Activated T-helper 1 cell treated with anti-CD3 and anti-CD28 coated beads, Interleukin-12 subunit alpha, Interleukin-12 subunit beta, Interleukin-2, Interleukin-4 antibody, amounts not matched to agents 30 ng/mL and 10 ng/mL and 1 ng/mL, durations not matched to agents 14 hours and 24 hours and 36 hours (primary cell): Measurements from ENCODE around the gene ALG12. TPM values are rescaled to one million over a fixed set of nuclear protein-coding genes. Genes with fewer than 3 reads are reported as not detected.

Experiments
- DNase-seq: peaks from one replicate; pipeline ENCODE4 v3.0.0; 2021; ENCODE audit warnings: low spot score
- H3K27ac Mint-ChIP-seq: one replicate; pipeline ENCODE4 v1.8.0; 2021; ENCODE audit warnings: mild to moderate bottlenecking, mixed read lengths
- H3K27me3 Mint-ChIP-seq: one replicate; pipeline ENCODE4 v1.8.0; 2022; ENCODE audit warnings: mild to moderate bottlenecking, moderate library complexity, mixed read lengths; ENCODE audit not compliant: insufficient read depth
- H3K36me3 Mint-ChIP-seq: one replicate; pipeline ENCODE4 v1.8.0; 2021; ENCODE audit warnings: low read depth, mixed read lengths
- H3K4me1 Mint-ChIP-seq: one replicate; pipeline ENCODE4 v1.8.0; 2021; ENCODE audit warnings: low read depth, mixed read lengths
- H3K4me3 Mint-ChIP-seq: one replicate; pipeline ENCODE4 v1.8.0; 2021; ENCODE audit warnings: mild to moderate bottlenecking, moderate library complexity, mixed read lengths
- H3K9me3 Mint-ChIP-seq: one replicate; pipeline ENCODE4 v1.8.0; 2021; ENCODE audit warnings: mixed read lengths
- intact Hi-C: fragments of 100-400 bp; cut with micrococcal nuclease; formaldehyde crosslinking; loops from one replicate; pipeline ENCODE4 v1.15.1; 2024
- total RNA-seq: library from RNA; stranded (reverse); gene quantifications from 2 replicates; pipeline ENCODE4 v1.2.3, GENCODE V29; 2022

The ALG12 gene
- total RNA-seq, 1 donor from 2014 or later, result 18.5 TPM

DNA sequence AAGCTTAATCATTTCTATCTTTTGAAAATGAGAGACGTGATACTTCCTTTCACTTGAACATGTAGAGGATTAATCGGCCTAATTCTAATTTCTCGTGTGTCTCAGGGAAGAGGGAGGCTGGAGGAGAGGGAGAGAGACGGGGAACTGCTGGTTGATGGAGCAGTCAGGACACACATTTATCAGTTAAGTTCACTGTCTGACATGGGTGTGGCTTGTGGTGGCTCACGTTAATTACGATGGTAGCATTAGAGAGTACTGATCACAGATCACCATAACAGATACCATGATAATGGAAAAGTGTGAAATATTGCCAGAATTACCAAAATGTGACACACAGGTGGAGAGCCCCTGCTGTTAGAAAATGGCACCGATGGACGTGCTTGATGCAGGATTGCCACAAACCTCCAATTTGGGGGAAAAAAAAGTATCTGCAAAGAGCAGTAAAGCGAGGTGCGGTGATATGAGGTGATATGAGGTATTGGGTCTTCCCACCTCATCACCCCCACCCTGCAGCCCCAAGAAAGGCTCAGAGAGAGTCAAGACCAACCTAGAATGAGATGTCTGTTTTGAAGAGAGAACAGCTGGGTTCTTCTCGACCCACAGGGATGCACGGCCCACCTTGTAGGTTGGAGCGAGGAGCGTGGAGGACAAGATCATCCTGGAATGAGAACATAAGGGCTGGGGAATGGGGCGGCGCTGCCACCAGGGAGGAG is 44.9 kb downstream of the ALG12 start:
- H3K9me3 Mint-ChIP-seq, result peaks cover 17% of the 10 kb centered on the region
- peaks cover 37% of the 10 kb centered on the region for H3K36me3 Mint-ChIP-seq
- H3K4me3 Mint-ChIP-seq, result no peak overlapping the region
- no peak for DNase-seq
- peaks cover 31% of the 10 kb centered on the region for H3K4me1 Mint-ChIP-seq
- no peak overlapping the region for H3K27ac Mint-ChIP-seq
- H3K27me3 Mint-ChIP-seq, result no peaks in the 10 kb centered on the region
- intact Hi-C loops, result no loop called here

DNA sequence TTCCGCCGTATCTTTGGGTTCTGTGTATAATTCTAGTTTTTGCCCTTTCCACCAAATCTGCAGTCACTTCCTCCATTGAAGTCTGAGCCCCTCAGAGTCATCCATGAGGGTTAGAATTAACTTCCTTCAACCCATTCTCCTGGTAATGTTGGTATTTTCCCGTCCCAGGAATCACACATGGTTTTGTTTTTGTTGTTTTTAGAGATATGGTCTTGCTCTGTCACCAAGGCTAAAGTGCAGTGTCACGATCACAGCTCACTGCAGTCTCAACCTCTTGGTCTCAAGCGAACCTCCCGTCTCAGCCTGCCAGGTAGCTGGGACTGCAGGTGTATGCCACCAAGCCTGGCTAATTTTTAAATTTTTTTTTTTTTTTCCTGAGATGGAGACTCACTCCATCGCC is 45.9 kb downstream of the ALG12 start:
- Mint-ChIP-seq H3K27ac (no peak overlapping the region), H3K36me3 (peaks cover 45% of the 10 kb centered on the region), H3K9me3 (peaks cover 19% of the 10 kb centered on the region), H3K4me1 (peaks cover 41% of the 10 kb centered on the region), H3K27me3 (no peaks in the 10 kb centered on the region), H3K4me3 (no peak overlapping the region)
- no peak for DNase-seq
- intact Hi-C loops, result no loop called here

- H3K27ac Mint-ChIP-seq, result no peak overlapping the region
- peaks cover 28% of the 10 kb centered on the region for H3K9me3 Mint-ChIP-seq
- H3K4me1 Mint-ChIP-seq, result peaks cover 48% of the 10 kb centered on the region
- peaks cover 49% of the 10 kb centered on the region for H3K36me3 Mint-ChIP-seq
- intact Hi-C loops, result no loop called here
- H3K4me3 Mint-ChIP-seq, result no peak overlapping the region
- H3K27me3 Mint-ChIP-seq, result no peaks in the 10 kb centered on the region
- DNase-seq, result no peak
These were observed 46.8 kb downstream of the ALG12 start for GRCh38 chr22:49871482-49871881.

- H3K27ac Mint-ChIP-seq, result no peak overlapping the region
- DNase-seq, result no peak
- H3K9me3 Mint-ChIP-seq, result peaks cover 39% of the 10 kb centered on the region
- no peaks in the 10 kb centered on the region for H3K27me3 Mint-ChIP-seq
- H3K4me3 Mint-ChIP-seq, result no peak overlapping the region
- intact Hi-C loops, result loop anchor here (5.0 kb wide), 2 partner anchors 43 to 63 kb away; partner anchors contain the start of gene BRD1
- H3K4me1 Mint-ChIP-seq, result peaks cover 48% of the 10 kb centered on the region
- peaks cover 52% of the 10 kb centered on the region for H3K36me3 Mint-ChIP-seq
These were observed 48.2 kb downstream of the ALG12 start for GRCh38 chr22:49869845-49870712.

DNA sequence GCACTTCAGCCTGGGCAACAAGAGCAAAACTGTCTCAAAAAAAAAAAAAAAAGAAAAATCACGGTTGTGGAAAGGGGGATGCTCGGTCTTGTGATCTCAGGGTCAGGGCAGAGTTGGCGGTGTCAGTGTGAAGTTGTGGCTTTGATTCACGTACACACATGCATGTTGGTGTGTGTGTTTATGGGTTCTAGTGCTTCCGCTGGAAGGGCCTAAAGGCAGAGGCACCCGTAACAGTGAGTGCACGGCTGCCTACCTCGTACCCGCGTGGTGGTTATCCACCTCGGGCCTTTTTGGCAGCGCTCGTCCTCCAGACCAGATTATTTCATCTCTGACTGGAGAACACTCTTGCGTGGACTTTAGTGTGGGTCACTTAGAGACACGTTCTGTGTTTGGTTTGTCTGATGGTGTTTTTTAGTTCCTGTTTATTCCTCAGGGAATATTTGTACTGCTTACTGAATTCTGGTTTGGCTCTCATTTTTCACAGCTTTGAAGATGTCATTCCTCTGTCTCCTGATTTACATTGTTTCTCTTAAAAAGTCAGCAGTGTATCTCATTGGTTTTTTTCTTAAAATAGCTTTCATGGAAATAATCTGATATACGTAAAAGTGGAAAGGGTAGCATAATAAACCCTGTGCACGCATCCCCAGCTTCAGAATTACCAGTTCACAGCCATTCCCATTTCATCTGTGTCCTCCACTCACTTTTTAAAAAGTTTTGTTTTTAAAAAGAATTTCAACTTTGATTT is 49.0 kb downstream of the ALG12 start:
- H3K27me3 Mint-ChIP-seq, result no peaks in the 10 kb centered on the region
- peaks cover 50% of the 10 kb centered on the region for H3K36me3 Mint-ChIP-seq
- peak overlapping the region; percentile 1 for H3K27ac Mint-ChIP-seq
- H3K4me3 Mint-ChIP-seq, result peak overlapping the region; percentile 21
- DNase-seq, result no peak
- peaks cover 39% of the 10 kb centered on the region for H3K9me3 Mint-ChIP-seq
- peaks cover 50% of the 10 kb centered on the region for H3K4me1 Mint-ChIP-seq
- intact Hi-C loops, result loop anchor here (5.0 kb wide), 2 partner anchors 42 to 62 kb away; partner anchors contain the start of gene BRD1

GRCh38 chr22:49867303-49868265 is 50.7 kb downstream of the ALG12 start:
- Mint-ChIP-seq H3K9me3 (peaks cover 39% of the 10 kb centered on the region), H3K4me1 (peaks cover 47% of the 10 kb centered on the region), H3K4me3 (peak overlapping the region; percentile 51), H3K27ac (peak overlapping the region; percentile 82), H3K36me3 (peaks cover 53% of the 10 kb centered on the region), H3K27me3 (no peaks in the 10 kb centered on the region)
- intact Hi-C loops, result loop anchor here (1.0 to 5.0 kb wide), 4 partner anchors 13 to 60 kb away; partner anchors contain the start of gene BRD1
- no peak for DNase-seq

GRCh38 chr22:49866646-49867045 is 51.6 kb downstream of the ALG12 start:
- Mint-ChIP-seq H3K27ac (no peak overlapping the region), H3K4me3 (no peak overlapping the region), H3K4me1 (peaks cover 50% of the 10 kb centered on the region), H3K27me3 (no peaks in the 10 kb centered on the region), H3K36me3 (peaks cover 55% of the 10 kb centered on the region), H3K9me3 (peaks cover 39% of the 10 kb centered on the region)
- intact Hi-C loops, result loop anchor here (1.0 to 5.0 kb wide), 4 partner anchors 12 to 59 kb away; partner anchors contain the start of gene BRD1
- DNase-seq, result no peak

DNA sequence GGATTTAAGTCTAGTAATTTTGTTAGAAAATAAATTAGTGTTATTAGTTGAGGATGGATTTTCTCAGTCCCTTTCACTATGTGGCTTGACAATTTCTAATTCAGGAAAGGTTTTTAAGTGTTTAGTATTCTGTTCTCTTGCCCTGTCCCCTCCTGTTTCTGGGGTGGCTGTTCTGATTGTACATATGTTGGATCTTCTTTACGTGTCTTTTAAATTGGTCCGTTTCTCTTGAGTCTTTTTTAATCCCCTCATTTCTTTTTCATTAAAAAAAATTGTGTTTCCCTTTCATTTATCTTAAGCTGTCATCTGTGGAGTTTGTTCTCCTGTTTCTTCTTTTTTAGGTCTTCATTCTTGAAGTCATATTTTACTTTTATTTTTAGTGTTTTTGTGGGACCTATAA is 52.1 kb downstream of the ALG12 start:
- H3K4me3 Mint-ChIP-seq, result no peak overlapping the region
- peaks cover 39% of the 10 kb centered on the region for H3K9me3 Mint-ChIP-seq

DNA sequence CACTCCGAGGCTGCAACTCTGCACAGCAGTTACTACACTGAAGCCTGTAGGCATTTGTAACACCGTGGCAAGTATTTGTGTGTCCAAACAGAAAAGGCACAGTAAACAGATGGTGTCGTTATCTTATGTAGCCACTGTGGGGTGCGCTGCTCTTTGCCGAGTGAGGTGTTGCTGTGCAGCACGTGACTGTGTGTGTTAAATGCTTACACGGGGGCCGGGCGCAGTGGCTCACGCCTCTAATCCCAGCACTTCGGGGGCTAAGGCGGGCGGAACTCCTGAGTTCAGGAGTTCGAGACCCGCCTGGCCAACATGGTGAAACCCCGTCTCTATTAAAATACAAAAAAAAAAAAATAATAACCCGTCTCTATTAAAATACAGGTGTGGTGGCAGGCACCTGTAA is 53.1 kb downstream of the ALG12 start:
- intact Hi-C loops, result loop anchor here (5.0 kb wide), 2 partner anchors 38 to 58 kb away; partner anchors contain the start of gene BRD1
- peaks cover 47% of the 10 kb centered on the region for H3K4me1 Mint-ChIP-seq

More for the DNA sequence above, 52.1 kb downstream of the ALG12 start:
- Mint-ChIP-seq H3K27ac (no peak overlapping the region), H3K27me3 (no peaks in the 10 kb centered on the region), H3K4me1 (peaks cover 53% of the 10 kb centered on the region), H3K36me3 (peaks cover 55% of the 10 kb centered on the region)
- intact Hi-C loops, result loop anchor here (2.0 to 5.0 kb wide), 3 partner anchors 27 to 59 kb away; partner anchors contain the start of gene BRD1
- no peak for DNase-seq

DNA sequence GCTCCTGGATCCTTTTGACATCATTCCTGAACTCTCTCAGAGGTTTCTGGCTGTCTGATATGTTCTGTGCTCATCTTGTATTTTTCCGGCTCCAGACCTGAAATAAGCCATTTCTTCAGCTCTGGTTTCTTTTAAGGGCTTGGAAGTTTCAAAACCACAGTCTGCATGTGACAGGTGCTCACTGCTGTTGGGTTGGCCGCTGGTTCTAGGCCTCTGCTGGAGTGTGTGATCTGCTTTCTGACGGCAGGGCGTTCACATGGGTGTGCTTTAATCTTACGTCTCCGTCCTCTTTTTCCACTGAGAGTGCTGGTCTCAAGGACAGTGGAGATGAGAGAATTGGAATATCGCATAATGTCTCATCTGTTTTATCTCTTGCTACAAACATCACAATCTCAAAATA is 54.3 kb downstream of the ALG12 start:
- no peak overlapping the region for H3K27ac Mint-ChIP-seq

More for the DNA sequence above, 53.1 kb downstream of the ALG12 start:
- no peak overlapping the region for H3K4me3 Mint-ChIP-seq
- peaks cover 50% of the 10 kb centered on the region for H3K36me3 Mint-ChIP-seq
- H3K27me3 Mint-ChIP-seq, result no peaks in the 10 kb centered on the region
- peaks cover 33% of the 10 kb centered on the region for H3K9me3 Mint-ChIP-seq
- DNase-seq, result no peak
- no peak overlapping the region for H3K27ac Mint-ChIP-seq

DNA sequence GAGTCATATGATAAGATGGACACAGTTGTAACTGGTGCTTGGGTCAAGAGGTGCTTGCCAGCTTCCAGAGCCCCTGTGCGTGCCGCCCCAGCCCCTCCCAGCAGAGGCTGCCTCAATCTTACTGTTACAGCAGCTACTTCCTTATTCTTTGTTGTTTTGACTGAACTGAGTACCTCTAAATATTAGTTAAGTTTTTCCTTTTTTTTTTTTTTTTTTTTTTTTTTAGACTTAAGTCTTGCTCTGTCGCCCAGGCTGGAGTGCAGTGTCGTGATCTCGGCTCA is 55.8 kb downstream of the ALG12 start:
- no peaks in the 10 kb centered on the region for H3K27me3 Mint-ChIP-seq

More for the DNA sequence above, 54.3 kb downstream of the ALG12 start:
- Mint-ChIP-seq H3K4me3 (no peak overlapping the region), H3K27me3 (no peaks in the 10 kb centered on the region), H3K36me3 (peaks cover 40% of the 10 kb centered on the region), H3K4me1 (peaks cover 40% of the 10 kb centered on the region), H3K9me3 (peaks cover 21% of the 10 kb centered on the region)
- intact Hi-C loops, result no loop called here
- no peak for DNase-seq

More for the DNA sequence above, 55.8 kb downstream of the ALG12 start:
- intact Hi-C loops, result no loop called here
- Mint-ChIP-seq H3K4me1 (peaks cover 33% of the 10 kb centered on the region), H3K4me3 (no peak overlapping the region), H3K36me3 (peaks cover 29% of the 10 kb centered on the region), H3K27ac (no peak overlapping the region), H3K9me3 (peaks cover 20% of the 10 kb centered on the region)
- no peak for DNase-seq
